ENCODE data around the gene TRIAP1. TPM values are rescaled to one million over a fixed set of nuclear protein-coding genes. Genes with fewer than 3 reads are reported as not detected.
A peak's percentile ranks its signal among the peaks of the same experiment; 100 is the strongest.

The TRIAP1 gene
- total RNA-seq, 1 experiment from 2014 or later: 50.2 TPM

DNA sequence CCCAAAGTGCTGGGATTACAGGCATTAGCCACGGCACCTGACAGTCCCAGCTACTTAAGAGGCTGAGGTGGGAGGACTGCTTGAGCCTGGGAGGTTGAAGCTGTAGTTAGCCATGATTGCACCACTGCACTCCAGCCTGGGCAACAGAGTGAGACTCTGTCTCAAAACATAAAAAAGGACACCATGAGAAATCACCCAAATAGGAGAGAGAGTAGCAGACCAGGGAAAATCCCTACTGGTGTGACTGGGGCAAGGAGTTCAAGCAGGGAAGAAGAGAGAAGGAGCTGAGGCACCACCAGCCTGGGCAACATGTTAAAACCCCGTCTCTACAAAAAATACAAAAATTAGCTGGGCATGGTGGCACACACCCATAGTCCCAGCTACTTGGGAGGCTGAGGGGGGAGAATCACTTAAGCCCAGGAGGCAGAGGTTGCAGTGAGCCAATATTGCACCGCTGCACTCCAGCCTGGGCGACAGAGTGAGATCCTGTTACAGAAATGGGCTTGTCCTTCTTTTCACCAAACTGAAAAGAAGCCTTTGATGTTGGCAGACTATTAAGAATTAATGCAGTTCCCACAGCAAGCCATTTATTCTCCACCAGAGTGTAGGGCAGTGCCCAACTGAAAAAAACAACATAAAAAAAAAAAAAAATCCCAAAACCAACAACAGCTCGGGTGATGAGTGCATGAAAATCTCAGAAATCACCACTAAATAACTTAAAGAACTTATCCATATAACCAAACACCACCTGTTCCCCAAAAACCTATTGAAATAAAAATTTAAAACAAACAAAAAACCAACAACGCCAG is 27.8 kb upstream of the TRIAP1 start:
- peaks cover 7% of the 10 kb centered on the region for H3K36me3 Mint-ChIP-seq (ENCODE audit: insufficient read depth, unreplicated experiment)

GRCh38 chr12:120472521-120472920 is 26.3 kb upstream of the TRIAP1 start:
- BruUV-seq (replicated peaks): no TSS peak
- ChIA-PET POLR2A (interaction anchor here (0.9 to 1.9 kb wide), 4 partner anchors 9 to 57 kb away, joined by 3 to 5 read pairs (median 4); partner anchors contain the start of gene COQ5), CTCF (interaction anchor here (0.7 kb wide), 1 partner anchor 1075 kb away, joined by 4 read pairs; no protein-coding TSS in a partner anchor)
- intact Hi-C loops (cut with micrococcal nuclease): no loop called here
- Mint-ChIP-seq H3K4me3 (ENCODE audit: unreplicated experiment) (no peak overlapping the region), H3K27ac (ENCODE audit: low read depth, unreplicated experiment) (no peak overlapping the region), H3K9me3 (ENCODE audit: unreplicated experiment) (no peaks in the 10 kb centered on the region), H3K27me3 (ENCODE audit: insufficient read depth, unreplicated experiment) (no peaks in the 10 kb centered on the region), H3K4me1 (ENCODE audit: insufficient read depth, unreplicated experiment) (peaks cover 9% of the 10 kb centered on the region), H3K36me3 (ENCODE audit: insufficient read depth, unreplicated experiment) (peaks cover 16% of the 10 kb centered on the region)
- no peak for TF ChIP-seq CTCF (IDR thresholded peaks at IDR 0.05; ENCODE audit: unreplicated experiment)
- DNase-seq (ENCODE audit: unreplicated experiment): no peak

More for the DNA sequence above, 27.8 kb upstream of the TRIAP1 start:
- CTCF ChIA-PET: interaction anchor here (0.6 to 1.3 kb wide), 12 partner anchors 9 to 1750 kb away, joined by 3 to 7 read pairs (median 4); no protein-coding TSS in a partner anchor
- DNase-seq (ENCODE audit: unreplicated experiment): no peak
- no TSS peak for BruUV-seq (replicated peaks)
- Mint-ChIP-seq H3K9me3 (ENCODE audit: unreplicated experiment) (no peaks in the 10 kb centered on the region), H3K27me3 (ENCODE audit: insufficient read depth, unreplicated experiment) (no peaks in the 10 kb centered on the region), H3K4me1 (ENCODE audit: insufficient read depth, unreplicated experiment) (peaks cover 7% of the 10 kb centered on the region), H3K4me3 (ENCODE audit: unreplicated experiment) (no peak overlapping the region), H3K27ac (ENCODE audit: low read depth, unreplicated experiment) (no peak overlapping the region)
- POLR2A ChIA-PET: interaction anchor here (0.6 to 2.9 kb wide), 5 partner anchors 14 to 1622 kb away, joined by 3 to 17 read pairs (median 5); partner anchors contain the start of genes DYNLL1, GATC, RPLP0 and TRIAP1
- intact Hi-C loops (cut with micrococcal nuclease): no loop called here
- TF ChIP-seq CTCF (IDR thresholded peaks at IDR 0.05; ENCODE audit: unreplicated experiment): no peak

DNA sequence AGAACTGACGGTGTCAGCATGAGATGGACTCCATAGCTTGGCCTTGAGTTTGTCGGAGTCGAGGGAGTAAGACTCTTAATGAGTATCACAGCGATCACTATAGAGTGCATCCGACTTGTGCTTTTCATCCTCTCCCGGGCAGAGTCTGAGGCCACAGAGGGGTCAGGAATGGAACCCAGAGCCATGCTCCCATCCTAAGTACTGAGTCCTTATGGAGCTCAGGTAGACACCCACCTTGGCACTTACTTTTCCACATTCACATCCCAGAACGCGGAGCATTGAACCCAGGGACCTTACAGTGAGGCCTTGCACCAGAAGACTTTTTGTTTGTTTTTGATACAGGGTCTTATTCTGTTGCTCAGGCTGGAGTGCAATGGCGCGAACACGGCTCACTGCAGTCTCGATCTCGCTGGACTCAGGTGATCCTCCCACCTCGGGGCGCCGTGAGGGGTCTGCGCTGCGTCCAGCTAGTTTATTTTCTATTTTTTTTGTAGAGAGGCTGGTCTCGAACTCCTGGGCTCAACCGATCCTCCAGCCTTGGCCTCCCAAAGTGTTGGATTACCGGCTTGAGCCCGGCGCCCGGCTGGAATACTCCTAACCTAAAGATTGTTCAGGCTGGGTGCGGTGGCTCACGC is 24.1 kb upstream of the TRIAP1 start:
- Mint-ChIP-seq H3K4me3 (ENCODE audit: unreplicated experiment) (peak overlapping the region; percentile 88), H3K4me1 (ENCODE audit: insufficient read depth, unreplicated experiment) (peaks cover 24% of the 10 kb centered on the region), H3K27me3 (ENCODE audit: insufficient read depth, unreplicated experiment) (no peaks in the 10 kb centered on the region), H3K9me3 (ENCODE audit: unreplicated experiment) (no peaks in the 10 kb centered on the region), H3K36me3 (ENCODE audit: insufficient read depth, unreplicated experiment) (peaks cover 38% of the 10 kb centered on the region), H3K27ac (ENCODE audit: low read depth, unreplicated experiment) (peak overlapping the region; percentile 63)
- BruUV-seq (replicated peaks): TSS peak; percentile 24
- ChIA-PET CTCF (interaction anchor here (0.6 to 5.1 kb wide), 19 partner anchors 10 to 1610 kb away, joined by 3 to 40 read pairs (median 4); partner anchors contain the start of genes COX6A1 and DYNLL1), POLR2A (interaction anchor here (0.6 to 6.6 kb wide), 10 partner anchors 24 to 269 kb away, joined by 3 to 56 read pairs (median 4); partner anchors contain the start of genes COQ5, DYNLL1, GATC and RNU4-1)
- DNase-seq (ENCODE audit: unreplicated experiment): peak; percentile 20
- intact Hi-C loops (cut with micrococcal nuclease): no loop called here
- no peak for TF ChIP-seq CTCF (IDR thresholded peaks at IDR 0.05; ENCODE audit: unreplicated experiment)

Measured in MCF 10A (cell line).